Measurements from ENCODE around the gene EPB41L5. TPM values are rescaled to one million over a fixed set of nuclear protein-coding genes. Genes with fewer than 3 reads are reported as not detected.

The EPB41L5 gene
- total and polyA plus RNA-seq, 2 donors (not counting 3 experiments of a cell fraction or from before 2014, with no cell fraction given) = 8.4 to 13.6 TPM

DNA sequence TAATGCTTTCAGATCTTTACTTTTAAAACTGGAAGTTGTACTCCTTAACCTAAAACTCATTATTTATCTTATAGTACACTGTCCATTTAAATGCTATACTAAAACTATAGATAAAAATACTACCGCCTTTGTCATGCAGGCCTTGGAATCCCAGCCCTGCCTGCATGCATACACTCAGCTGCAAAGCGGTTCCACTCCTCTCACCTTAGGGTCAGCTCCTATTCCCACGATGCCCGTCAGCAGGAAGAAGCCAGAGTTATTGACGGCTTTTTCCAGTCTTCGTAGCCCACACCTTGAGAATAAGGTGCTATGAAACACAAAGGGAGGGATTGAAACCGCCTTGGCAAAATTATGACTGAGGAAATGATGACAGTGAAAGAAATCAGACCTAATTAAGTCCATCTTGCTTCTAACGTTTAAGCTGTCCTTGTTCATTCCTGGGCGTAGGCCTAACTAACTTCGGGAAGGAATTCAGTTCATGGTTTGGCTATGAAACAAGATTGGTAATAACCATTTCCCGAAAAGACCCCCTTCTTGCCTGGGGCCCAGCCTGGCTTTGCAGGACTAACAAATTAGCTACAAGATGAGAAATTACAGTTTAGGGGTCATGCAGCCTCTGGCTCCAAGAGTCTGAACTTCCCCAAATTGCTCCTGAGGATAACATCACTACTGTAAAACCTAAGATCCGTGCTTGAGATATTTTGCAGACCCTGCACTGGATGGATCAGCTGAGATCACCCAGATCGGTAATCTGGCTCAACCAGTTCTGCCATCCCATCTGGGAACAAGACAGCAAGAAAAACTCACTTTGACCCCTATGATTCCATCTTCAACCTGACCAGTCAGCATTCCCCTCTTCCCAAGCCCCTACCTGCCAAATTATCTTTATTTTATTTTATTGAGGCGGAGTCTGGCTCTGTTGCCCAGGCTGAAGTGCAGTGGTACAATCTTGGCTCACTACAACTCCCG lies 17.1 kb downstream of the EPB41L5 start:
- no peaks in the 10 kb centered on the region for H3K79me2 ChIP-seq (ENCODE audit: control insufficient read depth, insufficient read depth, low read length)
- H3K4me2 ChIP-seq (ENCODE audit: insufficient read depth, low read length) = no peak overlapping the region
- no peak for TF ChIP-seq JUN (IDR thresholded peaks at IDR 0.05; ENCODE audit: borderline replicate concordance, insufficient read depth, insufficient read length, low read depth)
- TF ChIP-seq, protein P1, sequence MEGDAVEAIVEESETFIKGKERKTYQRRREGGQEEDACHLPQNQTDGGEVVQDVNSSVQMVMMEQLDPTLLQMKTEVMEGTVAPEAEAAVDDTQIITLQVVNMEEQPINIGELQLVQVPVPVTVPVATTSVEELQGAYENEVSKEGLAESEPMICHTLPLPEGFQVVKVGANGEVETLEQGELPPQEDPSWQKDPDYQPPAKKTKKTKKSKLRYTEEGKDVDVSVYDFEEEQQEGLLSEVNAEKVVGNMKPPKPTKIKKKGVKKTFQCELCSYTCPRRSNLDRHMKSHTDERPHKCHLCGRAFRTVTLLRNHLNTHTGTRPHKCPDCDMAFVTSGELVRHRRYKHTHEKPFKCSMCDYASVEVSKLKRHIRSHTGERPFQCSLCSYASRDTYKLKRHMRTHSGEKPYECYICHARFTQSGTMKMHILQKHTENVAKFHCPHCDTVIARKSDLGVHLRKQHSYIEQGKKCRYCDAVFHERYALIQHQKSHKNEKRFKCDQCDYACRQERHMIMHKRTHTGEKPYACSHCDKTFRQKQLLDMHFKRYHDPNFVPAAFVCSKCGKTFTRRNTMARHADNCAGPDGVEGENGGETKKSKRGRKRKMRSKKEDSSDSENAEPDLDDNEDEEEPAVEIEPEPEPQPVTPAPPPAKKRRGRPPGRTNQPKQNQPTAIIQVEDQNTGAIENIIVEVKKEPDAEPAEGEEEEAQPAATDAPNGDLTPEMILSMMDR (IDR thresholded peaks at IDR 0.05; ENCODE audit: extremely low read depth in 1 of 2, insufficient read depth in 1 of 2, low read depth in 1 of 2, low read length in 2 of 2) = no peak
- TF ChIP-seq POLR2AphosphoS5 (IDR thresholded peaks at IDR 0.05; ENCODE audit: insufficient read depth, low read depth, low read length) = no peak
- TF ChIP-seq, protein P2, sequence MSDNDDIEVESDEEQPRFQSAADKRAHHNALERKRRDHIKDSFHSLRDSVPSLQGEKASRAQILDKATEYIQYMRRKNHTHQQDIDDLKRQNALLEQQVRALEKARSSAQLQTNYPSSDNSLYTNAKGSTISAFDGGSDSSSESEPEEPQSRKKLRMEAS (IDR thresholded peaks at IDR 0.05; ENCODE audit: insufficient read depth, insufficient read length) = no peak
- no peak for TF ChIP-seq FOS (IDR thresholded peaks at IDR 0.05; ENCODE audit: borderline replicate concordance, insufficient read depth, low read length)
- no peak for TF ChIP-seq MYC (IDR thresholded peaks at IDR 0.05; ENCODE audit: low read depth, low read length)
- no peak for TF ChIP-seq POLR2A (IDR thresholded peaks at IDR 0.05; ENCODE audit: low read depth, low read length)
- TF ChIP-seq EZH2 (IDR thresholded peaks at IDR 0.05; ENCODE audit: borderline replicate concordance, low read depth, low read length, severe bottlenecking) = no peak
- no peak for TF ChIP-seq GATA2 (IDR thresholded peaks at IDR 0.05; ENCODE audit: insufficient read depth, insufficient read length, low read depth, low read length)
- no peak for DNase-seq (ENCODE audit: low read depth, low spot score)
- no peaks in the 10 kb centered on the region for H3K9me3 ChIP-seq (replicated peaks; ENCODE audit: control insufficient read depth, insufficient read depth, low read length)
- H3K27me3 ChIP-seq (ENCODE audit: control insufficient read depth in 2 of 2, insufficient read depth in 2 of 2, low read length in 2 of 2) = no peaks in the 10 kb centered on the region
- no peak overlapping the region for H2AFZ ChIP-seq (ENCODE audit: low read depth, low read length)
- dilution Hi-C loops (cut with MboI; ENCODE audit: extremely low pct_ligation_motif_present, low sequenced_read_pairs) (no loop called here), intact Hi-C loops (cut with micrococcal nuclease) (no loop called here)
- ChIA-PET POLR2A (no interaction called here), CTCF (no interaction called here)
- no peak overlapping the region for H3K27ac ChIP-seq (ENCODE audit: insufficient read depth, low read depth, low read length)
- H3K9ac ChIP-seq (replicated peaks; ENCODE audit: extremely low read depth, insufficient read depth, low read length) = no peak overlapping the region
- H3K4me3 ChIP-seq (replicated peaks in 1 of 3; ENCODE audit: insufficient read depth in 1 of 3, low read depth in 1 of 3, low read length in 3 of 3) = no peak overlapping the region
- H3K36me3 ChIP-seq (ENCODE audit: control insufficient read depth in 2 of 2, extremely low read depth in 1 of 2, insufficient read depth in 2 of 2, low read length in 2 of 2) = no peaks in the 10 kb centered on the region
- no TSS peak for BruUV-seq (replicated peaks)
- no peaks in the 10 kb centered on the region for H3K9me1 ChIP-seq (replicated peaks; ENCODE audit: control insufficient read depth, extremely low read depth, insufficient read depth, low read length)
- H3K4me1 ChIP-seq (ENCODE audit: control insufficient read depth, extremely low read depth, insufficient read depth, low read length) = no peaks in the 10 kb centered on the region
- H4K20me1 ChIP-seq (replicated peaks; ENCODE audit: control insufficient read depth, extremely low read depth, insufficient read depth, low read length) = no peaks in the 10 kb centered on the region
- no peak for FAIRE-seq
